ENCODE measurements around the gene INPP5A. TPM values are rescaled to one million over a fixed set of nuclear protein-coding genes. Genes with fewer than 3 reads are reported as not detected.

INPP5A gene
- total RNA-seq, 1 donor from 2014 or later, result 41.0 TPM

- no peak for DNase-seq (ENCODE audit: low spot score in 2 of 2, unreplicated experiment in 2 of 2)
- Mint-ChIP-seq H3K4me3 (no peak overlapping the region), H3K4me1 (peaks cover 12% of the 10 kb centered on the region), H3K9me3 (no peaks in the 10 kb centered on the region), H3K27me3 (ENCODE audit: low read depth) (no peaks in the 10 kb centered on the region), H3K27ac (no peak overlapping the region), H3K36me3 (peaks cover 3% of the 10 kb centered on the region)
- TF ChIP-seq CTCF (IDR thresholded peaks at IDR 0.05; ENCODE audit: unreplicated experiment), result no peak
These were observed 108.2 kb downstream of the INPP5A start for GRCh38 chr10:132645630-132646442.

GRCh38 chr10:132646443-132647097, 109.0 kb downstream of the INPP5A start:
- no peak for TF ChIP-seq CTCF (IDR thresholded peaks at IDR 0.05; ENCODE audit: unreplicated experiment)
- H3K36me3 Mint-ChIP-seq, result peaks cover 3% of the 10 kb centered on the region
- peaks cover 12% of the 10 kb centered on the region for H3K4me1 Mint-ChIP-seq
- no peak overlapping the region for H3K27ac Mint-ChIP-seq
- no peak overlapping the region for H3K4me3 Mint-ChIP-seq
- no peak for DNase-seq (ENCODE audit: low spot score in 2 of 2, unreplicated experiment in 2 of 2)
- H3K27me3 Mint-ChIP-seq (ENCODE audit: low read depth), result no peaks in the 10 kb centered on the region
- H3K9me3 Mint-ChIP-seq, result no peaks in the 10 kb centered on the region

GRCh38 chr10:132647424-132647823, 109.8 kb downstream of the INPP5A start:
- no peaks in the 10 kb centered on the region for H3K9me3 Mint-ChIP-seq
- no peaks in the 10 kb centered on the region for H3K27me3 Mint-ChIP-seq (ENCODE audit: low read depth)
- no peak overlapping the region for H3K27ac Mint-ChIP-seq
- H3K4me3 Mint-ChIP-seq, result no peak overlapping the region
- peaks cover 8% of the 10 kb centered on the region for H3K36me3 Mint-ChIP-seq
- H3K4me1 Mint-ChIP-seq, result peaks cover 12% of the 10 kb centered on the region
- no peak for TF ChIP-seq CTCF (IDR thresholded peaks at IDR 0.05; ENCODE audit: unreplicated experiment)
- no peak for DNase-seq (ENCODE audit: low spot score in 2 of 2, unreplicated experiment in 2 of 2)

DNA sequence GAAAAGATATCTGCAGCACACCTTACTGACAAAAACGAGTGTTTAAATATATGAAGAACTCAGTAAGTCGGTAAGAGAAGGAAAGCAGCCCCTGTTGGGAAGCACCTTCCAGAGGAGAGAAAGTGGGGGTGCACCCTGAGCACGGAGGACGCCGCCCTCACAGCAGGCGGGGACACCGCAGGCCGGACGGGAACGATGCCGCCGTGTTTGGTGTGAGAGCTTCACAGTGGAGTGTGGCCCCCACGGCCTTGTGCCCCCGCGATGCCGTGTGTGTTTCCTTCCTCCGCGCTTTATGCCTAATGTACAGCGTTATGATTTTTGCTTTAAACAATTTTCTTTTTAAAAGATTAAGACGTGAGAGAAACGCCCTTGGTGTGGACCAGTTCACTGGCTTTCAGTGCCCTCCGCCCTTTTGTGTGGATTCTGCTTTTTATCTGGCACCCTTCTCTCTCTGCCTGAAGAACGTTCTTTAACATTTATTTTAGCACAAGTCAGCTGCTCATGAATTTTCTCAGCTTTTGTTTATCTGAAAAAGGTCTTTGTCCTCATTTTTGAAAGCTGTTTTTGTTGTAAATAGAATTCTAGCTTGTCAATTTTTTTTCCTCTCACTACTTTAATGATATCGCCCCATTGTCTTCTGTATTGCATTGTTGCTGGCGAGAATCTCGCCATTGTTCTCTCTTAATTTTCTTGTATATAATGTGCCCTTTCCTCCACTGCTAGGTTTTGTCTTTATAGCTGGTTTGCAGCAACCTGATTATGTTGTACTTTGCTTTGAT, 110.7 kb downstream of the INPP5A start:
- no peak for TF ChIP-seq CTCF (IDR thresholded peaks at IDR 0.05; ENCODE audit: unreplicated experiment)
- DNase-seq (ENCODE audit: low spot score in 2 of 2, unreplicated experiment in 2 of 2), result no peak
- Mint-ChIP-seq H3K27ac (no peak overlapping the region), H3K4me1 (peaks cover 12% of the 10 kb centered on the region), H3K4me3 (no peak overlapping the region), H3K36me3 (peaks cover 11% of the 10 kb centered on the region), H3K9me3 (no peaks in the 10 kb centered on the region), H3K27me3 (ENCODE audit: low read depth) (no peaks in the 10 kb centered on the region)

- no peaks in the 10 kb centered on the region for H3K27me3 Mint-ChIP-seq (ENCODE audit: low read depth)
- DNase-seq (ENCODE audit: low spot score in 2 of 2, unreplicated experiment in 2 of 2), result no peak
- peaks cover 12% of the 10 kb centered on the region for H3K4me1 Mint-ChIP-seq
- no peaks in the 10 kb centered on the region for H3K9me3 Mint-ChIP-seq
- no peak overlapping the region for H3K27ac Mint-ChIP-seq
- no peak for TF ChIP-seq CTCF (IDR thresholded peaks at IDR 0.05; ENCODE audit: unreplicated experiment)
- peaks cover 11% of the 10 kb centered on the region for H3K36me3 Mint-ChIP-seq
- H3K4me3 Mint-ChIP-seq, result no peak overlapping the region
These were observed 111.4 kb downstream of the INPP5A start for GRCh38 chr10:132648851-132649528.

Data from mesothelial cell of epicardium (in vitro differentiated cells).